GM10248 (cell line): ENCODE results near the gene SLC25A36.
"Not testable (repeated sequence)": the region's sequence is repeated elsewhere in the genome, so short reads cannot be mapped to it uniquely, and the experiment has no call there.

Source experiments
- CTCF ChIA-PET: fragments of 300-600 bp; sonication (Branson Sonifier 250); formaldehyde crosslinking; extraction: SDS; loops from one replicate; lab custom pipeline; 2021; ENCODE audit warnings: antibody characterized with exemption; lab: Yijun Ruan, JAX
- POLR2A ChIA-PET: fragments of 350-650 bp; sonication (Branson Sonifier 250); formaldehyde crosslinking; extraction: SDS; loops from one replicate; lab custom pipeline; 2020; ENCODE audit warnings: antibody characterized with exemption; lab: Yijun Ruan, JAX
- DNase-seq: peaks from one replicate; pipeline ENCODE4 v3.0.0; 2012; ENCODE audit errors: extremely low spot score
- TF ChIP-seq, protein P1 (sequence below): IDR thresholded peaks from 2 replicates; pipeline ENCODE4 v1.5.1; 2012; ENCODE audit warnings: mild to moderate bottlenecking, low read depth; ENCODE audit errors: extremely low read depth, missing control alignments, control extremely low read depth

The SLC25A36 gene

DNA sequence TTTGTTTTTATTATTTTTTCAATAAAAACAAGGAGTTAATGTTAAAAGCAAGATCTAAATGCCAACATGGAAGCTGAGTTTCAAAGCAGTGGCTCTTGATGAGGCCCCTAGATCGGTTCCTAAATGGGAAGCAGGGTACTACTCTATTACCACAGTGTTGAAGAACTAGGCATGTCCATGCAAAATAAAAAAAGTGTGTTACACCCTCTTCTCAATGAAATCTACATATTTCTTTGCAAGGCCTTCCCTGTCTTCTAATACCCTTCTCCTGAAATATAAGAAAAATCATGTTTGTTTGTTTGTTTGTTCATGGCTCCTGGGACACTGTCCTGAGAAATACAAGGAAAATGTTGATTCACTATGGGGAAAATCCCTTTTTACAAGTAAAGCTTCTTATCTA is 12.2 kb upstream of the SLC25A36 start:
- CTCF ChIA-PET, result interaction anchor here (1.0 to 1.3 kb wide), 2 partner anchors 15 to 24 kb away, joined by 4 read pairs; no protein-coding TSS in a partner anchor
- no peak for DNase-seq

GRCh38 chr3:140931016-140931454 is 10.6 kb upstream of the SLC25A36 start:
- ChIA-PET CTCF (interaction anchor here (0.8 to 1.2 kb wide), 2 partner anchors 13 to 27 kb away, joined by 3 to 4 read pairs; no protein-coding TSS in a partner anchor), POLR2A (no interaction called here)
- no peak for DNase-seq
- TF ChIP-seq, protein P1, sequence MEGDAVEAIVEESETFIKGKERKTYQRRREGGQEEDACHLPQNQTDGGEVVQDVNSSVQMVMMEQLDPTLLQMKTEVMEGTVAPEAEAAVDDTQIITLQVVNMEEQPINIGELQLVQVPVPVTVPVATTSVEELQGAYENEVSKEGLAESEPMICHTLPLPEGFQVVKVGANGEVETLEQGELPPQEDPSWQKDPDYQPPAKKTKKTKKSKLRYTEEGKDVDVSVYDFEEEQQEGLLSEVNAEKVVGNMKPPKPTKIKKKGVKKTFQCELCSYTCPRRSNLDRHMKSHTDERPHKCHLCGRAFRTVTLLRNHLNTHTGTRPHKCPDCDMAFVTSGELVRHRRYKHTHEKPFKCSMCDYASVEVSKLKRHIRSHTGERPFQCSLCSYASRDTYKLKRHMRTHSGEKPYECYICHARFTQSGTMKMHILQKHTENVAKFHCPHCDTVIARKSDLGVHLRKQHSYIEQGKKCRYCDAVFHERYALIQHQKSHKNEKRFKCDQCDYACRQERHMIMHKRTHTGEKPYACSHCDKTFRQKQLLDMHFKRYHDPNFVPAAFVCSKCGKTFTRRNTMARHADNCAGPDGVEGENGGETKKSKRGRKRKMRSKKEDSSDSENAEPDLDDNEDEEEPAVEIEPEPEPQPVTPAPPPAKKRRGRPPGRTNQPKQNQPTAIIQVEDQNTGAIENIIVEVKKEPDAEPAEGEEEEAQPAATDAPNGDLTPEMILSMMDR, result no peak

More for the DNA sequence above, 12.2 kb upstream of the SLC25A36 start:
- POLR2A ChIA-PET, result no interaction called here
- TF ChIP-seq, protein P1, result no peak

DNA sequence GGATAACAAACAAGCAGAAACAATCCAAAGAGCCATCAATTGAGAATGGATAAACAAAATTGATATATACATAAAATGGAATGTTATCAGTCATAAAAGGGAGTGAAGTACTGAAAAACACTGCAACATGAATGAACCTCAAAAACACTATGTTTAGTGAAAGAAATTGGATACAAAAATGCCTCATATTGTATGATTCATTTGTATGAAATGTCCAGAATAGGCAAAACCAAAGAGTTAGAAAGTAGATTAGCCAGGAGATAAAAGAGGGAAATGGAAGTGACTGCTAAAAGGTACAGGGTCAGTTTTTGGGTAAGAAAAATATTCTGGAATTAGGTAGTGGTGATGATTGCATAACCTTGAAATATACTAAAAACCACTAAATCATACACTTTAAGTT is 9.8 kb upstream of the SLC25A36 start:
- TF ChIP-seq, protein P1, result no peak
- CTCF ChIA-PET, result interaction anchor here (0.8 to 2.1 kb wide), 3 partner anchors 8 to 14 kb away, joined by 3 to 10 read pairs (median 4); no protein-coding TSS in a partner anchor
- POLR2A ChIA-PET, result no interaction called here
- DNase-seq, result no peak

DNA sequence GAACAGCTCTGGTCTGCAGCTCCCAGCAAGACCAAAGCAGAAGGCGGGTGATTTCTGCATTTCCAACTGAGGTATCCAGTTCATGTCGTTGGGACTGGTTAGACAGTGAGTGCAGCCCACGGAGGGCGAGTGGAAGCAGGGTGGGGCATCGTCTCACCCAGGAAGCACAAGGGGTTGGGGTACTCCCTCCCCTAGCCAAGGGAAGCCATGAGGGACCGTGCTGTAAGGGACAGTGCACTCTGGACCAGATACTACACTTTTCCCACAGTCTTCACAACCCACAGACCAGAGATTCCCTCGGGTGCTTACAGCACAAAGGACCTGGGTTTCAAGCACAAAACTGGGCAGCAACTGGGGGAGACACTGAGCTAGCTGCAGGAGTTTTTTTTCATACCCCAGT is 8.5 kb upstream of the SLC25A36 start:
- TF ChIP-seq, protein P1, result no peak
- CTCF ChIA-PET, result interaction anchor here (0.9 to 2.1 kb wide), 5 partner anchors 9 to 45 kb away, joined by 3 to 10 read pairs (median 3); partner anchors contain the start of gene SLC25A36
- DNase-seq, result no peak
- POLR2A ChIA-PET, result no interaction called here

DNA sequence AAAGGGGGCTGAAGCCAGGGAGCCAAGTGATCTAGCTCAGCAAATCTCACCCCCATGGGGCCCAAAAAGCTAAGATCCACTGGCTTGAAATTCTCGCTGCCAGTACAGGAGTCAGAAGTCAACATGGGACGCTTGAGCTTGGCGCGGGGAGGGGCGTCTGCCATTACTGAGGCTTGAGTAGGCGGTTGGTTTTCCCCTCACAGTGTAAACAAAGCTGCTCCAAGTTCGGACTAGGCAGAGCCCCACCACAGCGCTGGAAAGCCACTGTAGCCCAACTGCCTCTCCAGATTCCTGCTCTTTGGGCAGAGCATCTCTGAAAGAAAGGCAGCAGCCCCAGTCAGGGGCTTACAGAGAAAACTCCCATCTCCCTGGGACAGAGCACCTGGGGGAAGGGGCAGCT is 8.1 kb upstream of the SLC25A36 start:
- TF ChIP-seq, protein P1, result no peak
- ChIA-PET POLR2A (no interaction called here), CTCF (interaction anchor here (1.2 to 2.1 kb wide), 4 partner anchors 9 to 45 kb away, joined by 3 to 10 read pairs (median 3); partner anchors contain the start of gene SLC25A36)
- DNase-seq, result no peak

DNA sequence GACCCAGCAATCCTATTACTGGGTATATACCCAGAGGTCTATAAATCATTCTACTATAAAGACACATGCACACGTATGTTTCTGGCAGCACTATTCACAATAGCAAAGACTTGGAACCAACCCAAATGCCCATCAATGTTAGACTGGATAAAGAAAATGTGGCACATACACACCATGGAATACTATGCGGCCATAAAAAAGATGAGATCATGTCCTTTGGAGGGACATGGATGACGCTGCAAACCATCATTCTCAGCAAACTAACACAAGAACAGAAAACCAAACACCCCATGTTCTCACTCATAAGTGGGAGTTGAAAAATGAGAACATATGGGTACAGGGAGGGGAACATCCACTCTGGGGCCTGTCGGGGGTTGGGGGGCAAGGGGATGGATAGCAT is 2.3 kb upstream of the SLC25A36 start:
- DNase-seq, POLR2A ChIA-PET: not testable (repeated sequence)
- CTCF ChIA-PET, result interaction anchor here (1.2 kb wide), 1 partner anchor 14 kb away, joined by 3 read pairs; no protein-coding TSS in a partner anchor

GRCh38 chr3:140941090-140941433 is 574 bp upstream of the SLC25A36 start:
- POLR2A ChIA-PET, result no interaction called here
- CTCF ChIA-PET, result no interaction called here

More at GRCh38 chr3:140941090-140941433, 574 bp upstream of the SLC25A36 start:
- DNase-seq, result no peak
- TF ChIP-seq, protein P1, result no peak
